D721Med (cell line): Measurements from ENCODE around the gene SCRN1.

Experiments
- DNase-seq: peaks from one replicate; pipeline ENCODE4 v3.0.0; 2011; ENCODE audit warnings: low spot score; ENCODE audit not compliant: insufficient read length
- FAIRE-seq: peaks from 2 replicates; lab custom pipeline; 2011; peaks lifted over from hg19 to GRCh38; lab: Jason Lieb, UNC
- CTCF ChIP-seq: IDR thresholded peaks from 2 replicates; pipeline ENCODE4 v1.5.1; 2012; ENCODE audit warnings: mild to moderate bottlenecking, control low read depth; ENCODE audit not compliant: insufficient read depth; ENCODE audit errors: missing control alignments

SCRN1 gene

GRCh38 chr7:29873644-29874294 lies 115.8 kb downstream of the SCRN1 start:
- no peak for TF ChIP-seq CTCF
- DNase-seq (no peak), FAIRE-seq (no peak)

GRCh38 chr7:29871787-29872398 lies 117.7 kb downstream of the SCRN1 start:
- DNase-seq = no peak
- FAIRE-seq = no peak
- TF ChIP-seq CTCF = no peak
